ENCODE data around the gene PAQR9. TPM values are rescaled to one million over a fixed set of nuclear protein-coding genes. Genes with fewer than 3 reads are reported as not detected.
"Not testable (repeated sequence)": the region's sequence is repeated elsewhere in the genome, so short reads cannot be mapped to it uniquely, and the experiment has no call there.

Gene PAQR9
- total and polyA plus RNA-seq, 2 experiments from 2014 or later, result 0.68 to 1.0 TPM

- Histone ChIP-seq H3K9me3 (ENCODE audit: low read depth) (no peaks in the 10 kb centered on the region), H3K36me3 (no peaks in the 10 kb centered on the region)
Measured at GRCh38 chr3:142998439-142998838, 35.0 kb upstream of the PAQR9 start.

GRCh38 chr3:142997330-142997729 lies 33.9 kb upstream of the PAQR9 start:
- Histone ChIP-seq H3K27me3 (no peaks in the 10 kb centered on the region), H3K36me3 (no peaks in the 10 kb centered on the region), H3K9me3 (ENCODE audit: low read depth) (no peaks in the 10 kb centered on the region), H3K4me3 (no peak overlapping the region), H3K4me1 (ENCODE audit: low read depth) (peaks cover 11% of the 10 kb centered on the region), H3K27ac (no peak overlapping the region)
- no peak for TF ChIP-seq CTCF (IDR thresholded peaks at IDR 0.05; ENCODE audit: low read depth, low read length)
- DNase-seq (ENCODE audit: low read depth in 1 of 2, low spot score in 1 of 2), result peak in 1 of 2 donors; percentile 32

More at GRCh38 chr3:142998439-142998838, 35.0 kb upstream of the PAQR9 start:
- no peaks in the 10 kb centered on the region for H3K27me3 ChIP-seq
- no peak overlapping the region for H3K27ac ChIP-seq
- no peak for TF ChIP-seq CTCF (IDR thresholded peaks at IDR 0.05; ENCODE audit: low read depth, low read length)
- no peak overlapping the region for H3K4me3 ChIP-seq
- H3K4me1 ChIP-seq (ENCODE audit: low read depth), result peaks cover 11% of the 10 kb centered on the region
- DNase-seq (ENCODE audit: low read depth in 1 of 2, low spot score in 1 of 2), result peak in 1 of 2 donors; percentile 22

GRCh38 chr3:142993958-142994442 lies 30.5 kb upstream of the PAQR9 start:
- H3K9me3 ChIP-seq (ENCODE audit: low read depth), result no peaks in the 10 kb centered on the region
- no peak overlapping the region for H3K4me3 ChIP-seq
- DNase-seq (ENCODE audit: low read depth in 1 of 2, low spot score in 1 of 2), result peak; percentile 70 to 89
- H3K4me1 ChIP-seq (ENCODE audit: low read depth), result peaks cover 7% of the 10 kb centered on the region
- no peaks in the 10 kb centered on the region for H3K36me3 ChIP-seq
- H3K27me3 ChIP-seq, result no peaks in the 10 kb centered on the region
- H3K27ac ChIP-seq, result no peak overlapping the region
- TF ChIP-seq CTCF (IDR thresholded peaks at IDR 0.05; ENCODE audit: low read depth, low read length), result peak; percentile 64

- no peak overlapping the region for H3K27ac ChIP-seq
- no peak for DNase-seq (ENCODE audit: low read depth in 1 of 2, low spot score in 1 of 2)
- no peaks in the 10 kb centered on the region for H3K36me3 ChIP-seq
- TF ChIP-seq CTCF (IDR thresholded peaks at IDR 0.05; ENCODE audit: low read depth, low read length), result no peak
- H3K4me3 ChIP-seq, result no peak overlapping the region
- H3K27me3 ChIP-seq, result no peaks in the 10 kb centered on the region
- no peaks in the 10 kb centered on the region for H3K9me3 ChIP-seq (ENCODE audit: low read depth)
- peaks cover 11% of the 10 kb centered on the region for H3K4me1 ChIP-seq (ENCODE audit: low read depth)
Measured at GRCh38 chr3:142992323-142992722, 28.8 kb upstream of the PAQR9 start.

- TF ChIP-seq CTCF (IDR thresholded peaks at IDR 0.05; ENCODE audit: low read depth, low read length), result no peak
- H3K27ac ChIP-seq, result no peak overlapping the region
- H3K4me1 ChIP-seq (ENCODE audit: low read depth), result peaks cover 9% of the 10 kb centered on the region
- no peak overlapping the region for H3K4me3 ChIP-seq
- no peaks in the 10 kb centered on the region for H3K36me3 ChIP-seq
- no peaks in the 10 kb centered on the region for H3K27me3 ChIP-seq
- H3K9me3 ChIP-seq (ENCODE audit: low read depth), result no peaks in the 10 kb centered on the region
- DNase-seq (ENCODE audit: low read depth in 1 of 2, low spot score in 1 of 2), result no peak
Measured at GRCh38 chr3:142990721-142991120, 27.2 kb upstream of the PAQR9 start.

GRCh38 chr3:142988826-142989225 lies 25.4 kb upstream of the PAQR9 start:
- H3K27me3 ChIP-seq; H3K27ac ChIP-seq; H3K4me3 ChIP-seq; H3K9me3 ChIP-seq (ENCODE audit: low read depth); H3K4me1 ChIP-seq (ENCODE audit: low read depth); DNase-seq (ENCODE audit: low read depth in 1 of 2, low spot score in 1 of 2); H3K36me3 ChIP-seq: not testable (repeated sequence)

GRCh38 chr3:142988221-142988620 lies 24.7 kb upstream of the PAQR9 start:
- not testable (repeated sequence) for H3K9me3 ChIP-seq (ENCODE audit: low read depth); H3K36me3 ChIP-seq; DNase-seq (ENCODE audit: low read depth in 1 of 2, low spot score in 1 of 2); H3K27me3 ChIP-seq; H3K4me1 ChIP-seq (ENCODE audit: low read depth); H3K27ac ChIP-seq; H3K4me3 ChIP-seq

All from cardiac muscle cell (in vitro differentiated cells and primary cell).